Ovary (tissue), 3 donors: Measurements from ENCODE around the gene KRTAP9-6.

ENCODE experiments used
- POLR2A ChIP-seq: fragments of 450-650 bp; IDR thresholded peaks from one replicate; pipeline ENCODE4 v1.6.1; 2017; ENCODE audit warnings: antibody characterized with exemption, mild to moderate bottlenecking, moderate library complexity
- TF ChIP-seq, protein P1 (sequence below), 3 donors: fragments of 450-650 bp in 2 of 3; fragments of 200-600 bp in 1 of 3; IDR thresholded peaks; one replicate each; pipeline versions ENCODE4 v1.5.1 to v1.8.0; 2016 to 2022; ENCODE audit warnings: antibody characterized with exemption in 3 of 3, mild to moderate bottlenecking in 1 of 3
- donor health status: DM: no; HTN: no; CAD: no.

DNA sequence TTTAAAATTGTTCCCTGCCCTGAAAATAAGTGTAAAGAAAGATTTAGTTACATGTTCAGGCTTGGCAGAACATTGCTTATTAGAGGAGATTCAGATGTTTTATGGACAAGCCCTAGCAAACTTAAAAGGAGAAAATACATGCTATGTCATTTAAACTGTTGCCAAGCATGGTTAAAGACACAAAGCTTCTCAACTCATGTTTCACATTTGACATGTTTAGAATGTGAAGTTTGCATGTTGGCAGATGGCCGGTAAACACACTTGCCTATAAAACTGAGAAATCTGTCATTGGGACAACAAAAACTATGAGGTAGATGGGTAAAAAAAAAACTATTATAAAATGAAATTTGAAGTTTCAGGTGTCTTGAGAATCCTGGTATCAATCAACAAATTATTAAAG is 31.7 kb downstream of the KRTAP9-6 start:
- TF ChIP-seq, protein P1, sequence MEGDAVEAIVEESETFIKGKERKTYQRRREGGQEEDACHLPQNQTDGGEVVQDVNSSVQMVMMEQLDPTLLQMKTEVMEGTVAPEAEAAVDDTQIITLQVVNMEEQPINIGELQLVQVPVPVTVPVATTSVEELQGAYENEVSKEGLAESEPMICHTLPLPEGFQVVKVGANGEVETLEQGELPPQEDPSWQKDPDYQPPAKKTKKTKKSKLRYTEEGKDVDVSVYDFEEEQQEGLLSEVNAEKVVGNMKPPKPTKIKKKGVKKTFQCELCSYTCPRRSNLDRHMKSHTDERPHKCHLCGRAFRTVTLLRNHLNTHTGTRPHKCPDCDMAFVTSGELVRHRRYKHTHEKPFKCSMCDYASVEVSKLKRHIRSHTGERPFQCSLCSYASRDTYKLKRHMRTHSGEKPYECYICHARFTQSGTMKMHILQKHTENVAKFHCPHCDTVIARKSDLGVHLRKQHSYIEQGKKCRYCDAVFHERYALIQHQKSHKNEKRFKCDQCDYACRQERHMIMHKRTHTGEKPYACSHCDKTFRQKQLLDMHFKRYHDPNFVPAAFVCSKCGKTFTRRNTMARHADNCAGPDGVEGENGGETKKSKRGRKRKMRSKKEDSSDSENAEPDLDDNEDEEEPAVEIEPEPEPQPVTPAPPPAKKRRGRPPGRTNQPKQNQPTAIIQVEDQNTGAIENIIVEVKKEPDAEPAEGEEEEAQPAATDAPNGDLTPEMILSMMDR (IDR thresholded peaks at IDR 0.05) = no peak
- TF ChIP-seq POLR2A = no peak
